ENCODE measurements around the gene GIPC3.

- TF ChIP-seq CTCF (IDR thresholded peaks at IDR 0.05), result no peak
- no peak for TF ChIP-seq POLR2A (IDR thresholded peaks at IDR 0.05)
- TF ChIP-seq EP300 (IDR thresholded peaks at IDR 0.05), result no peak
Observed at GRCh38 chr19:3586707-3587346, 1.5 kb downstream of the GIPC3 start.
